HG03039 (cell line): ENCODE results near the gene KCTD3.

ENCODE experiments used
- ATAC-seq: cut with Tn5 transposase; IDR thresholded peaks from one replicate; pipeline ENCODE4 v1.9.1; 2021; ENCODE audit warnings: mild to moderate bottlenecking, moderate library complexity; ENCODE audit not compliant: unreplicated experiment

KCTD3 gene

GRCh38 chr1:215566556-215567490 is at the start of gene KCTD3:
TSS of gene KCTD3 (plus strand) at chr1:215567304. CDS start at chr1:215567686, 382 bp downstream.
- ATAC-seq, result peak; percentile 70

DNA sequence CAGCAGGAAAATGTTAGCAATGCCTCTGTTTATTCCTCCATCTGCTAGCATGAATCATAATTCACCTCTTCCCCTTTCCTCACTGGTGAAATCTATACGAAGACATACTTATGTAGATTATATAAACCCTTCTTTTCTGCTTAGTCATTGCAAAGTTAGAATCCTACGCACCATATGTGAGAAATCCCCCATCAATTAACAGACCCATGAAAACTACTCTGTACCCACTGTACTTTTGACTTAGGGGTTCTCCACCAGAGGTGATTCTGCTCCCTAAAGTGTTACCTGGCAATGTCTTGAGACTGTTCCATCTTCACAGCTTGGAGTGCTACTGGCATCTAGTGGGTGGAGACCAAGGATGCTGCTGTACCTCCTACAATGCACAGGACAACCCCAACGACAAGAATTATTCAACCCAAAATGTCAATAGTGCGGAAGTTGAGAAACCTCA is 49.6 kb upstream of the KCTD3 start:
- no peak for ATAC-seq

DNA sequence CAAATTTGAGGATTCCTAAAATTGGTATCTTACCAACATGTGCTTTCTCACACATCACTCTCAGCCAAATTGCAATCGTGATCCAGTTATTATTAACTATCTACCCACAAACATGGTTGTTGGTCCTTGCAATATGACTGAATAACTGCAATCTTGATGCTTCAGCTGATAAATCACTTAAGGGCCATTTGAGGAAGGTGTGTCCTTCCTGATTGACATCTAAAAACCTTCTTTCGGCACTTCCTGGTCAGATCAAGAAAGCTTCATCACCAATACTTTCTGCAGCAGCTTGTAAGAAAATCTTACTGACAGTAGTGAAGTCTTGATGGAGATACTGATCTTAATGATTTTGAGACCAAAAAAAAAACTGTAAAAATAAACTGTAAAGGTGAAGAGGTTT is 48.5 kb upstream of the KCTD3 start:
- ATAC-seq, result no peak

GRCh38 chr1:215521279-215521678 is 45.8 kb upstream of the KCTD3 start:
- ATAC-seq, result no peak

DNA sequence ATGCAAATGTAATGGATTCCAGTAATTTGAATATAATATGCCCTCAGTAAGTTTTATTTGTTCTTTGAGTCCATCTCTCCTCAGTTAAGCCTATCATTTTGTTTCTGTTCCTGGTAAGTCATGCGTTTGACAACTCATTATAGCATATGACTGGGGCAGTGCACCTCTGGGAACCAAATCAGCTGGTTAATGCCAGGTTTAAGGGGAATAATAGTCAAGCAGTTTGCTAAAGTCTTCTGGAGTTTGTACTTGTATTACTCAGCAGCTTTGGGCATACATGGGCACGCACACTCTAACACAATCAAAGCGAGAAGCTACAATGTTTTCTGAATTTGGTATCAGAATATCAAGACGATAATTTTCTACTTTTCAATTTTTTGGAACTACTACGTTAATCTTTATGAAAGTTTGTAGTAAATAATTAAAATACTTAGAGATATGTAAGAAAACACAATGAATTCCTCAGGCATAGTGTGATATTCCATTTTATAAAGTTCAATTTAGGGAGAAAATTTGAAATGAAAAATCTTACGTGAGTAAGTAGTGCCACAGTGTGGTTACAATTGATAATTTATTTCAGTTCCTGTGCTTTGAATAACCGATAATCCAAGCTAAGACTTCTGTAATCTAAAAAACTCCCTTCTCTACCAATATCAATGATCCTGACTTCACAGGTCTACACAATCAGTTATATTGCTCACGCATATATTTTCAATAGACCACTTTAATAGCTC is 43.8 kb upstream of the KCTD3 start:
- ATAC-seq, result no peak

DNA sequence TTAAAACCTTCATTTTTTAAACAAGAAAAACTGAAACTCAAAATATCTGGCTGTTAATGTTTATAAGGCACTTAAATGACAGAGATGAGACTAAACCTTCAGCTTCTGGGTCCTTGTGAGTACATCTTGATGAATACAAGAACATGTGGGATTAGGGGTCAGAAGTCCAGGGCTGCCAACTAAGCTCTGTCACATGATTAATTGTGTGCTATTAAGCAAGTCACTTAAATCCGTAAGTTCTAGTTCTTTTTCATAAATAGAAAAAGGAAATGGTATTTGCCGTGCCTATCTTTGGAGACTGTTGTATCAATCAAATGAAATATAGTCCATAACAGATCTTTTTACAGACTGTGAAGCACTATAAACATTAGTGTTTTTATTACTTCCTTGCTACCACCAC is 43.2 kb upstream of the KCTD3 start:
- no peak for ATAC-seq

DNA sequence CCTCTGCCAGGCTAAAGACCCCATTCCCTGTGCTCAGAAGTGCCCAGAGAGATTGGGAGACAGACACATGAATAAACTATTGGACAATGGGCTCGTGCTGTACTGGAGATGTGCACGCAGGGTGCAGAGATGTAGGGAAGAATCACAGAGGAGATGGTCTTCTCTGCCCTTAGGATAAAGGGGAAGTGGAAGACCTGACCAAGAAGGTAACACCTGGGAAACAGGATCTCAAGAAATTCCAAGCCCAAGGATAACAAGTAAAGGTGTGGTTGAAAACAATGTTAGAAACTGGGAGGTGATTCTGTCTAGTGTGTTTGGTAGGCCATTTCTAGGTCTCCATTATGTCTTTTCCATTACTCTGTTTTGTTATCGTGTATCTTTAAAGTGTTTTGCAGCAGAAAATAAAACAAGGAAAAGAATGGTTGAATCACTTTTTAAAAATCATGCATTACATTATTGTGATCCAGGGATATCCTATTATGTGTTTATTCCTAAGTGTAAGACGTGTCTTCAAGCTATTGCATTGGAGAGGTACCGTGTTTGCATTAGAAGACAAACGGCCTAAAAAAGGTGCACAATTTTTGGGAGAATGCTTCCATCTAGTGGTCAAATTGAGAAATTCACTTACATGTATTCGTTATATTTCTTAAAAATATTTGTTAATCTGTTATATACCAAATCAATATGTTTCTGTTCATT is 40.8 kb upstream of the KCTD3 start:
- ATAC-seq, result peak; percentile 55

DNA sequence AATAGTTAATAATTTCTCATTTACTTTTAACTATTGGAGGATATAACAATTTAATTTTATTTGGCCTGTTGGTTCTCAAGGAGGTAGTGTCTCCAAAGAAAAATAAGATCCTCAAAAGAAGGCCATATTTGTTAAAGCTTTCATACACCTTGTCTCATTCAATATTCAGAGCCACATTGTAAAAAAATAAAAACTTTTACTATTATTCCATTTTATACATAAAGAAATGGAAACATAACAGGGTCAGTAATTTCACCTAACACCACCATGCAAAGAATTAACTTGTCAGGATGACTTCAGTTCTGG is 40.3 kb upstream of the KCTD3 start:
- ATAC-seq, result no peak

- no peak for ATAC-seq
These were observed 38.0 kb upstream of the KCTD3 start for GRCh38 chr1:215529111-215529510.

- no peak for ATAC-seq
These were observed 37.5 kb upstream of the KCTD3 start for GRCh38 chr1:215529571-215529970.

DNA sequence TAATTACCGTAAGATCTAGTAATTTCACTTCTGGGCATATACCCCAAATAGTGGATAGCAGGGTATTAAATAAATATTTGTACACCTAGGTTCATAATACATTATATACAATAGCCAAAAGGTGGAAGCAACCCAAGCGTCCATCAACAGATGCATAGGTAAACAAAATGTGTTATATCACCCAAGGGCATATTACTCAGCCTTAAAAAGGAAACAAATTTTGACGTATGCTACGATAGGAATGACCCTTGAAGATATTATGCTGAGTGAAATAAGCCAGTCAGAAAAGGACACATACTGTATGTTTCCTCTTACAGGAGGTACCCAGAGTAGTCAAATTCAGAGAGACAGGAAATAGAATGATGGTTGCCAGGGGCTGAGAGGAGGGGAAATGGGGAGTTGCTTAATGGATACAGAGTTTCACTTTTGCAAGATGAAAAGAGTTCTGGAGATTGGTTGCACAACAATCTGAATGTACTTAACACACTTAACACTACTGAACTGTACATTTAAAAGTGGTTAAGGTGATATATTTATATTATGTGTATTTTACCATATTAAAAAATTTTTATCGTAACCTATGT is 36.6 kb upstream of the KCTD3 start:
- ATAC-seq, result no peak

- ATAC-seq, result no peak
These were observed 27.1 kb upstream of the KCTD3 start for GRCh38 chr1:215539803-215540570.

- no peak for ATAC-seq
These were observed 24.8 kb upstream of the KCTD3 start for GRCh38 chr1:215542301-215542700.

DNA sequence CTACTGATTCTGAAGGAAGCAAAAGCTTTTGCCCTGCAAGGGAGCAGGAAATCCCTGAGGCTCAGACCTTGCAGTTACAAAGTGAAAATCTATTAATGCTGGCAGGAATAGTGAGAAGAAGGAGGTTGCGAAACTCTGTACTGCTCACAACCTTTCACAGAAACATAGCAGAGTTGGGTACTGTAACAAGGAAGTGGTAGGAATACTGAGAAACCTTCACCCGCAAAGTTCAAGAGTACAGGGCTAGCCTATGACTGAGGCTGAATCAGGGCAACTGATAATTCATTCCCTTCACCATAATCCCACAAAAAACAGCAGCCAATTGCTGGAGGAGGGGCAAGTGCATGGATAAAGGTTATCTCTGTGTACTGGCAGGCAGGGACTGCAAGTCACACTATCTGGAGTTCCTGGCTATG is 23.9 kb upstream of the KCTD3 start:
- ATAC-seq, result peak; percentile 93

DNA sequence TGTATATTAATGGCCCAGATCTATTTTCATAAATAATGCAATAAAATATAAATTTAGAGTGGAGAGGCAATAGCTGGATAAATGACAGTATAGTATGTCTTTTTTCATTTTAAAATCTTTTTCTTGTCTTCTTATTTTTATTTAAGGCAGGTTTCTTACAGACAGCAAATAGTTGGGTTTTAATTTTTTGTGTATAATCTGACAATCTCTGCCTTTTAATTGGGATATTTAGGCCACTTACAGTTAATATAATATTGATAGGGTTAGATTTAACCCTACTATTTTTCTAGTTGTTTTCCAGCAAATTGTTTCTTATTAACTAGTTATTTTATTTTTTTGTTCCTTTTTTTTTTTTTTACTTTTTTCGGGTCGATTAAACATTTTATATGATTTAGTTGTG is 23.3 kb upstream of the KCTD3 start:
- no peak for ATAC-seq

DNA sequence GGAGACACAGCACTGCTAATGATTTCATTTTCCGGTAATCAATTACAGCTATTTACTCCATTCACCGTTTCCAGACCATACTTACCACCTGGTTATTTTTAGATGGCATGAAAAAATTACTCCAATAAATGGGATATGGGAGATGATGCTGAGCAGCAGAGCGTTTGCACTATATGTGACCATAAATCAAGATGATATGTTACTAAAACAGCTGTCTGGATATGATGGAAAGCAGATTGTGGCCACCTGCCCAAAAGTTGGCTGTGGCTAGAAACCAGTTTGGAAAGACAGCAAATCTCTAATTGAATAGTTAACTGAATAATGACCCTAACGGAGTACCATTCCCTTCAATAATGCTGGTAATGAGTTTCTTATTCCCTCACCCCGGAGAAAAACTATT is 22.5 kb upstream of the KCTD3 start:
- ATAC-seq, result no peak

GRCh38 chr1:215545096-215545495 is 22.0 kb upstream of the KCTD3 start:
- ATAC-seq, result no peak

DNA sequence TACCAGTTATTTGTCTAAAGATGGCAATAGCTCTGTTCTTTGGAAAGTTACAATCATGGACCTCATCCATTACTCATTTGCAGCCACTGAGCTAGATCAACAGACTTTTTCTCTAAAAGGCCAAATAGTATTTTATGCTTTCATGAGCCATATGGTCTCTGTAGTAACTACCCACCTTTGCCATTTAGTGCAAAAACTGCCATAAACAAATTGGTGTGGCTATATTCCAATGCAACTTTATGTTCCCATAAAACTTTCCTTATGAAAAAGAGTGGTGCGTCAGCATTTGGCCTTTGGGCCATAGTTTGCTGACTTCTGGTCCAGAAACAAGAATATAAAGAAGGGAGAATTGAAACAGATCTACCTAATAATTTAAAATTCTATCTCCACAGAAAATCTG is 20.1 kb upstream of the KCTD3 start:
- no peak for ATAC-seq

DNA sequence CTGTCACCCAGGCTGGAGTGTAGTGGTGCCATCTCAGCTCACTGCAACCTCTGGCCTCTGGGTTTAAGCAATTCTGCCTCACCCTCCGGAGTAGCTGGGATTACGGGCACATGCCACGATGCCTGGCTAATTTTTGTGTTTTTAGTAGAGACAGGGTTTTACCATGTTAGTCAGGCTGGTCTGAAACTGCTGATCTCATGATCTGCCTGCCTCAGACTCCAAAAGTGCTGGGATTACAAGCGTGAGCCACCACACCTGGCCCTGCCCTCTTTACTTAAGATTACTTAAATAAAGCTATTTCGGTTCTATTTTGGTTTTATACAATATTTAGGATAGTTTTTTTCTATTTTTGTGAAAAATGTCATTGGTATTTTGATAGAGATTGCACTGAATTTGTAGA is 15.3 kb upstream of the KCTD3 start:
- ATAC-seq, result no peak

DNA sequence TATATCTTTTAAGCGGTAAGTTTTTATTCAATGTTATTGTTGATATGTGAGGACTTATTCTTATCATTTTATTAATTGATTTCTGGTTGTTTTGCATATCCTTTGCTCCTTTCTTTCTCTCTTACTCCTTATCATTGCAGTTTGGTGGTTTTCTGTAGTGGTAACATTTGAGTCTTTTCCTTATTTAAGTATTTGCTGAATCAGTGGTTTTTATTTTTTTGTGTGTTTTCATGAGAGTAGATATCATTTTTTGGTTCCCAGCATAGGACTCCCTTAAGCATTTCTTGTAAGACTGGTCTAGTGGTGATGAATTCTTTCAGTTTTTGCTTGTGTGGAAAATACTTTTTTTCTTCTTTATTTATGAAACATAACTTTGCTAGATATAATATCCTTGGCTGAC is 12.2 kb upstream of the KCTD3 start:
- no peak for ATAC-seq
